HL-60 (cell line): Measurements from ENCODE around the gene TPD52L1.

Experiments used
- DNase-seq, 2 experiments: peaks; one replicate each; pipeline ENCODE4 v3.0.0-alpha.2; 2010 to 2020; ENCODE audit warnings: low read depth in 1 of 2, low spot score in 1 of 2
- H3K27ac ChIP-seq: fragments of 250-450 bp; sonication (Bioruptor Pico); replicated peaks from 2 replicates; pipeline ENCODE4 v1.5.1; 2020; ENCODE audit warnings: mild to moderate bottlenecking, moderate library complexity
- H3K27me3 ChIP-seq: fragments of 250-450 bp; sonication (Bioruptor Pico); 2 replicates; pipeline ENCODE4 v1.5.1; 2021; ENCODE audit warnings: mild to moderate bottlenecking, moderate library complexity; ENCODE audit not compliant: insufficient read depth, poor library complexity, severe bottlenecking
- H3K4me3 ChIP-seq: replicated peaks from 2 replicates; pipeline ENCODE4 v1.5.1; 2011; ENCODE audit warnings: mild to moderate bottlenecking, control low read depth, low read length; ENCODE audit not compliant: insufficient read depth
- CTCF ChIP-seq: IDR thresholded peaks from one replicate; pipeline ENCODE4 v1.5.1; 2011; ENCODE audit warnings: low read length, control low read depth, inconsistent platforms; ENCODE audit not compliant: insufficient read depth
- GABPA ChIP-seq: IDR thresholded peaks from 2 replicates; pipeline ENCODE4 v1.6.1; 2012; ENCODE audit warnings: low read depth
- POLR2AphosphoS5 ChIP-seq: IDR thresholded peaks from 2 replicates; pipeline ENCODE4 v1.6.1; 2012; ENCODE audit warnings: low read depth
- REST ChIP-seq: IDR thresholded peaks from 2 replicates; pipeline ENCODE4 v1.6.1; 2012; ENCODE audit warnings: low read depth; ENCODE audit not compliant: insufficient replicate concordance
- SPI1 ChIP-seq: IDR thresholded peaks from 2 replicates; pipeline ENCODE4 v1.6.1; 2012; ENCODE audit warnings: low read depth, mild to moderate bottlenecking, borderline replicate concordance

TPD52L1 gene

GRCh38 chr6:125285353-125285752, 131.8 kb downstream of the TPD52L1 start:
- Histone ChIP-seq H3K4me3 (no peak overlapping the region), H3K27me3 (no peaks in the 10 kb centered on the region), H3K27ac (no peak overlapping the region)
- DNase-seq: no peak
- TF ChIP-seq GABPA: no peak
- TF ChIP-seq SPI1: no peak
- no peak for TF ChIP-seq CTCF

- no peak for DNase-seq
- TF ChIP-seq GABPA (no peak), REST (no peak), SPI1 (no peak), CTCF (no peak), POLR2AphosphoS5 (no peak)
- Histone ChIP-seq H3K27me3 (no peaks in the 10 kb centered on the region), H3K27ac (no peak overlapping the region), H3K4me3 (no peak overlapping the region)
Observed at GRCh38 chr6:125285936-125286335, 132.4 kb downstream of the TPD52L1 start.

- TF ChIP-seq SPI1 (no peak), POLR2AphosphoS5 (no peak), CTCF (no peak), GABPA (no peak), REST (no peak)
- no peak for DNase-seq
- Histone ChIP-seq H3K27me3 (no peaks in the 10 kb centered on the region), H3K27ac (no peak overlapping the region), H3K4me3 (no peak overlapping the region)
Observed at GRCh38 chr6:125287718-125288117, 134.1 kb downstream of the TPD52L1 start.

GRCh38 chr6:125293587-125293986, 140.0 kb downstream of the TPD52L1 start:
- Histone ChIP-seq H3K27me3 (no peaks in the 10 kb centered on the region), H3K4me3 (no peak overlapping the region), H3K27ac (no peak overlapping the region)
- DNase-seq: no peak
- no peak for TF ChIP-seq GABPA
- TF ChIP-seq CTCF: no peak
- TF ChIP-seq POLR2AphosphoS5: no peak
- TF ChIP-seq SPI1: no peak
- TF ChIP-seq REST: no peak
